Islet of Langerhans (tissue), 1 donor: ENCODE measurements around the gene CACNA1F.

ENCODE experiments used
- FAIRE-seq: peaks from one replicate; lab custom pipeline; 2011; peaks lifted over from hg19 to GRCh38; lab: Jason Lieb, UNC

CACNA1F gene

DNA sequence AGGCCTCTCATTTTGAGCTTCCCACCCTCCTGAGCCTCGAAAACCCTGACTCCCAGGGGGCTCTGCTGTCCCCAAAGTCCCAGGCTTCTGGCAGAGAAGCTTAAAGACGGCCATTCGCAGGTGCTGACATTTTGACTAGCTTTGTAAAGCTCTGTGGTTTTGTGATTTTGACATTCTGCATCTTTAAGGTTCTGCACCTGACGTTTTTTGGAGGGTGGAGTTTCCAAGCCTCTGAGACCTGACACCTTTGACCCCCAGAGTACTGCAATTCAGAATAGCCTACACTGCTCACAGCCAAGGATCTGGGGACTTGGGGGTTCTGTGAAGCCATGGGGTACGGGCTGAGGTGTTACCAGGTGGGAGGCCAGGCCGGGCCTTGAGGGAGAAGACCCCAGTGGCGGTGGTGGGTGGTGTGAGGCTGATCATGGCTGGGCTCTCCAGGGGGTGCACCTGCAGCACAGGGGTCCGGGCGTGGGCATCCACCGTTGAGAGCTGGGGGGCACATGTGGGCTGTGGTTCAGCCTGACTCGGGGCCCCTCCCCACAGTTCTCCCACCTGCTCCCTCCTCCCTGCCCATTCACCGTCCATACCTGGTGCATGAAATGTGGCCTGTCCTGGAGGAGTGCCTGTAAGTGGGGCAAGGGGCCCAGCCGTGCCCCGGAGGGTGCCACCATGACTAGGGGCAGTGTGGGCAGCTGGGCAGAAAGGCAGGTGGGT, 24.1 kb upstream of the CACNA1F start:
- FAIRE-seq: no peak

- FAIRE-seq: no peak
Observed at GRCh38 chrX:49256268-49256995, 23.3 kb upstream of the CACNA1F start.

DNA sequence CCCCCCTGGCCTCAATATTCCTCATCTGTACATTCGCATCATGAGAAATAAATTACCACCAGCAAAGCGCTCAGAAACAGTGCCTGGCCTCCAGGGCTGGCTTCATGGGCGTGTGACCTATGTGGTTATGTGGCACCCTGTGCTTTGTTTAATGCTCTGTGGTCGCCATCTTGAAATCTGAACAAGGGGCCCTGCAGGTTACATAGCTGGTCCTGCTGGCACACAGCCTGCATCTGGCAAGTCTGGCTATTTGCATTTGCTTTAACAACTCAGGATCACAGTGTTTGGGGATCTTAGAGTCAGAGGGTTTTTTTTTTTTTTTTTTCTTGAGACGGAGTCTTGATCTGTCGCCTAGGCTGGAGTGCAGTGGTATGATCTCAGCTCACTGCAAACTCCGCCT, 21.5 kb upstream of the CACNA1F start:
- FAIRE-seq: no peak

GRCh38 chrX:49251325-49251724, 18.2 kb upstream of the CACNA1F start:
- FAIRE-seq: no peak

GRCh38 chrX:49250578-49250977, 17.4 kb upstream of the CACNA1F start:
- FAIRE-seq: no peak

GRCh38 chrX:49250066-49250465, 16.9 kb upstream of the CACNA1F start:
- no peak for FAIRE-seq

DNA sequence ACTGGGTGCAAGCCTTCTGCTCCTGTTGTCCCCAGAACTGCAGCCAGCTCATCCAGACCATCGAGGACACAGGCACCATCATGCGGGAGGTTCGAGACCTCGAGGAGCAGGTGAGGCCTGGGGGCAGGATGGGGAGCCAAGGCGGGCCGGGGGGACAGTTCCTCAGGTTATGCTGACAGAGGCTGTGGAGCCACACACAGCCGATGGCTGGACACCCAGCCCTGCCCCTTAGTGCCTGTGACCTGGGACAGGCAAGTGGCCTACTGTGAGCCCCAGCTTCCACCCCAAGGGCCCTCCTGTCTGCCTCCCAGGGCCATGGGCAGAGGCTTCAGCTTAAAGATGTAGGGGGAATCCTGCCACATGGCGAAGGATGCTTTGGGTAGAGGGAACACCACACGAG, 16.5 kb upstream of the CACNA1F start:
- no peak for FAIRE-seq

GRCh38 chrX:49249071-49249470, 15.9 kb upstream of the CACNA1F start:
- no peak for FAIRE-seq

- no peak for FAIRE-seq
Observed at GRCh38 chrX:49247916-49248811, 15.0 kb upstream of the CACNA1F start.

DNA sequence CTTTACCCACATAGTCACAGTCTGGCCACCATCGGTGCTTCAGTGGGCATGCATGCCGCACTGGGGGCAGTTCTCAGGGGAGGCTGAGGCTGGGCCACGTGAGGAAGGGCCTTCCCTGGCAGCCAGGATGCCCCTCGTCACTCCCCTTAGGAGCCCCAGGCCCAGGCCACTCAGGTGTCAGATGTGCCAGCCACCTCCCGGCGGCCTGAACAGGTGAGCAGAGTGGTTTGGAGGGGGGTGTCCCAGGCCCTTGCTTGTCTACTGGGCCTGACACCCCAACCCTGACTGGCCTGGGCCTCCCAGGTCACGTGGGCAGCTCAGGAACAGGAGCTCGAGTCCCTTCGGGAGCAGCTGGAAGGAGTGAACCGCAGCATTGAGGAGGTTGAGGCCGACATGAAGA, 14.2 kb upstream of the CACNA1F start:
- no peak for FAIRE-seq

DNA sequence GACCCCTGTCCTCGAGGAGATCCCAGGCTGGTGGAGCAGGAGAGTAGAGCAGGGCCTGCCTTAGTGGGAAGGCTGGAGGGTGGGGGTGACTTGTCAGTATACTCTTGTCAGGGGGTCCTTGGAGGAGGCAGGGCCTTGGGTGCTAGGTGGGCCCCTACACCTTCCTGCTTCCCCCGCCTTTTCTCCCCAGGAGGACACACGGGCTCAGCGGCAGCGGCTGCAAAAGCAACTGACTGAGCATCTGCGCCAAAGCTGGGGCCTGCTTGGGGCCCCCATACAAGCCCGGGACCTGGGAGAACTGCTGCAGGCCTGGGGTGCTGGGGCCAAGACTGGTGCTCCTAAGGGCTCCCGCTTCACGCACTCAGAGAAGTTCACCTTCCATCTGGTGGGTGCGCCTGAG, 13.4 kb upstream of the CACNA1F start:
- no peak for FAIRE-seq

GRCh38 chrX:49244207-49244606, 11.1 kb upstream of the CACNA1F start:
- FAIRE-seq: no peak

GRCh38 chrX:49243166-49243565, 10.0 kb upstream of the CACNA1F start:
- no peak for FAIRE-seq

DNA sequence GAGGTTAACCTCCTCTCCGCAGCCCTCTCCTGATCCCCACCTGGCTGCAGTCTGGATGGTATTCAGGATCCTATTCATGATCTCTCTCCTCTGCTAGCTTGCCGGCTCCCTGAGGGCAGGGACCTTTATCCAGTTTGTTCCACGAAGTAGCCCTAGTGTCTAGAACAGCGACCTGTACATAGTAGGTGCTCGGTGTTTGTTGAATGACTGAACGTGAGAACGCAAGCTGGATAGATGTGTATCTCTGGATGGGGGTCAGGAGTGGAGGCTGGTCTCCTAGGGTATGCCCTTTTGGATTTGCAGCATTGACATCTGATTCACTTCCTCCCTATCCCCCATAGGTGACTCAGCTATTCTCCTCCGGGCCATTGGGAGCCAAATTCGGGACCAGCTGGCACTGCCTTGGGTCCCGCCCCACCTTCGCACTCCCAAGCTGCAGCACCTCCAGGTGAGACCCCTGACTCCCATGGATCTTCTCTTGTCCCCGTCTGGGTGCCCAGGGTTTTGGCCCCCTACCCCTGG, 9.5 kb upstream of the CACNA1F start:
- FAIRE-seq: no peak

DNA sequence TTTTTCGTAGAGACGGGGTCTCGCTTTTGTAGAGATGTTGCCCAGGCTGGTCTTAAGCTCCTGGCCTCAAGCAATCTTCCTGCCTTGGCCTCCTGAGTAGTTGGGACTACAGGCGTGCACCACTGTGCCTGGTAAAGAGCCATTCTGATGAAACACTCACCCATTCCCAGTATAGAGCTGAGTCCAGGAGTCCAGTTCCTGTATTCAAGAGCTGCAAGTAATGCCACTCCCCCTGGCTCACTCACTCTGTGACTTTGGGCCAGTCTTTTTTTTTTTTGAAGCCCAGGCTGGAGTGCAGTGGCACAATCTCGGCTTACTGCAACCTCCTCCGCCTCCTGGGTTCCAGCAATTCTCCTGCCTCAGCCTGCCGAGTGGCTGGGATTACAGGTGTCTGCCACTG, 5.6 kb upstream of the CACNA1F start:
- no peak for FAIRE-seq

DNA sequence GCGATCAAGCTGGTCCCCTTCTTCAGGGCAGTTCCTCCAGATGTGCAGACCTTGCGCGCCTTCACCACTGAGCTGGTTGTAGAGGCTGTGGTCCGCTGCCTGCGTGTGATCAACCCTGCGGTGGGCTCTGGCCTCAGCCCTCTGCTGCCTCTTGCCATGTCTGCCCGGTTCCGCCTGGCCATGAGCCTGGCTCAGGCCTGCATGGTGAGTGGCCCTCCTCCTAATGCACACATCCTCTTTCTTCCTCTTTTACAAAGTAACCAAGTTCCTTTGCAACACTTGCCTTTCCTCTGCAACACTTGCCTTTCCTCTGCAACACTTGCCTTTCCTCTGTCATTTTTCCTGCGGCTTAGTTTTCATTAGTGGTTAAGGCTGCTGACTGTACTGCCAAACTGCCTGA, 3.9 kb upstream of the CACNA1F start:
- FAIRE-seq: no peak

DNA sequence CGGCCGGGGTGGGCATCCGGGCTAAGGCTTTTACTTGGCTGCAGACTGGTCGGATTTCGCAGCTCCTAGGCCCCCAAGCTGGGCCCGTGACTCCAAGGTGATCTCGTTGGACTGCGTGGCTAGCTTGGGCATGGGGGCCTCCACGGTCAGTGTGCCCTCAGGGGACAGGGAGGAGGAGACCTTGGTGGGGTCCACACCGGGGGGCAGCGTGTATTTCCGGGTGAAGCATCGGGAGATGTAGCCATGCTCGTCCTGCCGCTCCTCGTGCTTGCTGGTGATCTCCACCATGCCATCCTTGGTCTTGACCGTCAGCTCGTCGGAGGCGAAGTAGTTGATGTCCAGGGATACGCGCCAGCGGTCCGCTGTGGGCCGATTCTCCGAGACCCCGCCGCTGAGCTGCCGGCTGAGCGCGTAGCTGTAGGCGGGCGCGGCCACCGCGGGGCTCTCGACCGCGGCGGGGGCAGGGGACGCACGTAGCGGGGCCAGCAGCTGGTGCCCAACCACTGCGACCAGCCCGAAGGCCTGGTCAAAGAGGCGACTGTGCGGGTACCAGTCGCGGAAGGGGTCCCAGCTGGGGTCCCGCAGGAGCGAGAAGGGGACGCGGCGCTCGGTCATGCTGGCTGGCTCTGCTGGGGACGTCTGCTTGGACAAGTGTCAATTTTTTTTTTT, 881 bp upstream of the CACNA1F start:
- FAIRE-seq: no peak

GRCh38 chrX:49232525-49232924, 615 bp downstream of the CACNA1F start:
- FAIRE-seq: no peak

- FAIRE-seq: no peak
Observed at GRCh38 chrX:49231333-49232000, 1.7 kb downstream of the CACNA1F start.

- no peak for FAIRE-seq
Observed at GRCh38 chrX:49230500-49231232, 2.5 kb downstream of the CACNA1F start.

DNA sequence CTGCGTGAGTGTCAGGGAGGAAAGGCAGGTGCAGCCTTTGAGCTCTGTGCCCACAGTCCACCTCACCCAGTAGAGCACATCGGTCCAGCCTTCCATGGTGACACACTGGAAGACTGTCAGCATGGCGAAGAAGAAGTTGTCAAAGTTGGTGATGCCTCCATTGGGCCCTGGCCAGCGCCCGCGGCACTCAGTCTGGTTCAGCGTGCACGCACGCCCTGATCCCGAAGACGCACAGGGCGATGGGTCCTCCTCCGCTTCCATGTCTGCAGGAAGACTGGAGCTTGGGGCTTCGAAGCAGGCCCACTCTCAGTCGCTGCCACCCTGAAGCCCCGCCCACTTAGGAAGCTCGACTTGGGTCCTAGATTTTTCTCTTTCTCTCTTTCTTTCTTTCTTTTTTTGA, 5.0 kb downstream of the CACNA1F start:
- no peak for FAIRE-seq
